ENCODE data around the gene TUB.

TUB gene

DNA sequence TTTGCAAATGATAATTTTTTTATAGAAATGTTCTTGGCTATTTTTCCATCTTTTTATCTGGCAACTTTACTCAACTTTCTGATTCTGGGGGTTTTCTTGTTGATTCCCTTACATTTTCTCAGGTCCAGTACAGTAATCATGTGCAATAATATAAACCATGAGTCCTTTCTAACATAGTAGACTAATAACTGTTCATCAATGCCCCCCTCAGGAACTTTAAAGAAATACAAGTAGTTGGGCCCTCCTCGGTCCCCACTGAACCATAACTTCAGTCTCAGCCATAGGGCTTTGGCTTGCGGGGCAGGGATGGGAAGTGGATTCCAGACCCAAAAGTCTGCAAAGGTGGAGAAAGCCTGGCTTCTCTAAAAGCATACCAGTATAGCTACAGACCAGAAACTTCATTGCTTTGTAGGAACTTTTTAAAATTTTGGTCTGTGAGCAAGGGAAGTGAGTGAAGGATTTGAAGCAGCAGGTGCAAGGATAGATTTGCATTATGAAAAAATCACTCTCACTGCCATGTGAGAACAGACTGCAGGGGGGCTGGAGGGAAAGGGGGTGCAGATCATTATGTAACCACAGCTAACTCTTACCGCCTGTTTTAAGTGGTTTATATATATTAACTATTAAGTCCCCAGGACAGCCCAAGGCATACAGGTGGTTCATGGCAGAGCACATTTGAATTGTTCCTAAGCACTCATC is 10.4 kb upstream of the TUB start:
- TF ChIP-seq, protein P1, sequence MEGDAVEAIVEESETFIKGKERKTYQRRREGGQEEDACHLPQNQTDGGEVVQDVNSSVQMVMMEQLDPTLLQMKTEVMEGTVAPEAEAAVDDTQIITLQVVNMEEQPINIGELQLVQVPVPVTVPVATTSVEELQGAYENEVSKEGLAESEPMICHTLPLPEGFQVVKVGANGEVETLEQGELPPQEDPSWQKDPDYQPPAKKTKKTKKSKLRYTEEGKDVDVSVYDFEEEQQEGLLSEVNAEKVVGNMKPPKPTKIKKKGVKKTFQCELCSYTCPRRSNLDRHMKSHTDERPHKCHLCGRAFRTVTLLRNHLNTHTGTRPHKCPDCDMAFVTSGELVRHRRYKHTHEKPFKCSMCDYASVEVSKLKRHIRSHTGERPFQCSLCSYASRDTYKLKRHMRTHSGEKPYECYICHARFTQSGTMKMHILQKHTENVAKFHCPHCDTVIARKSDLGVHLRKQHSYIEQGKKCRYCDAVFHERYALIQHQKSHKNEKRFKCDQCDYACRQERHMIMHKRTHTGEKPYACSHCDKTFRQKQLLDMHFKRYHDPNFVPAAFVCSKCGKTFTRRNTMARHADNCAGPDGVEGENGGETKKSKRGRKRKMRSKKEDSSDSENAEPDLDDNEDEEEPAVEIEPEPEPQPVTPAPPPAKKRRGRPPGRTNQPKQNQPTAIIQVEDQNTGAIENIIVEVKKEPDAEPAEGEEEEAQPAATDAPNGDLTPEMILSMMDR (IDR thresholded peaks at IDR 0.05; ENCODE audit: low read depth, low read length) = peak; percentile 12
- TF ChIP-seq, protein P2, sequence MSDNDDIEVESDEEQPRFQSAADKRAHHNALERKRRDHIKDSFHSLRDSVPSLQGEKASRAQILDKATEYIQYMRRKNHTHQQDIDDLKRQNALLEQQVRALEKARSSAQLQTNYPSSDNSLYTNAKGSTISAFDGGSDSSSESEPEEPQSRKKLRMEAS (IDR thresholded peaks at IDR 0.05; ENCODE audit: low read depth, low read length) = no peak

DNA sequence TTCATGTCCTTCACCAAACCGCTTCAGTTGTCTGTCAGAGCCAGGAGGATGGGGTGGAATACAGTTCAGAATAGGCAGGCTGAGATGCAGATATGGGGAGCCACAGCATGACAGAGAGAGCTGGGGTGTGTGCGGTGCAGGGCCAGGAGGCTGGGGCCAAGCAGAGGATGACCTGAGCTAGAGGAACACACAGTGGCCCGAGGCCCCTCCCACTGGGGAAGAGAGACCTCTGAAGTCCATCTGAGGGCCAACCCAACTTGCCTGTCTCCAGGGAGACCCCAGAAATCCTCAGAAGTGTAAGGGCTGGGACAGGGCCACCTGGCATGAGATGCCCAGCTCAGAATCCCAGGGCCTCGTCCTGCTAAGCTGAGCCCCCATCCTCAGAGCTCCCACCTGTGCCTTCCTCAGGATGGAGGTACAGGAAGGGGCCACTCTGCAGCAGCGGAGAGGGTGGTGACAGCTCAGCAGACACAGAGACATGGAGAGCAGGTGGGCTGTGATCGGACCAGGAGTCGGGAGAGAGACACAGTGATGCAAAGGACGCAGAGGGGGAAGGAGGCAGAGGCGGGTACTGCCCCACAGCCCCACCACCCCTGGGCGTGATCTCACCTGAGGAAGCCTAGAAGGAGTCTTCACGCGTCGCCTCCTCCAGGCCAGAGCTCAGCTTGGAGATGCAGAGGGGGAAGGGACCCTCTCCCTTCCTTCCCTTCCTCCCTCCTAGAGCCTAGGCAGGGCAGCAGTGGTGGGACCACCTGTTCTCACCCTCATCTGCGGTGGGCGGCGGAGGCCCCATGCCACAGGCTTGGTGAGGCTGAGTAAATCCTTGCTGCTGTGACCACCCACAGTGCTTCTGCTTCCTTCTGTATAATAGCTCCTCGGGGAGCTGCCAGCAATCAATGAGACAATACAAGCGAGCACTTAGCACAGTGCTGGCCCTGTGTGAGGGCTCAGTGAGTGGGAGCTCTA is 9.1 kb upstream of the TUB start:
- no peak overlapping the region for H3K4me3 ChIP-seq (ENCODE audit: low read depth, low read length)
- TF ChIP-seq POLR2A (IDR thresholded peaks at IDR 0.05; ENCODE audit: extremely low read depth, insufficient read length) = no peak
- TF ChIP-seq, protein P1 (IDR thresholded peaks at IDR 0.05; ENCODE audit: low read depth, low read length) = no peak
- TF ChIP-seq MYC (IDR thresholded peaks at IDR 0.05; ENCODE audit: low read depth, low read length) = no peak
- TF ChIP-seq, protein P2 (IDR thresholded peaks at IDR 0.05; ENCODE audit: low read depth, low read length) = no peak
- no peak for DNase-seq (ENCODE audit: low read depth)

More for the DNA sequence above, 10.4 kb upstream of the TUB start:
- H3K4me3 ChIP-seq (ENCODE audit: low read depth, low read length) = no peak overlapping the region
- peak; percentile 15 for DNase-seq (ENCODE audit: low read depth)

DNA sequence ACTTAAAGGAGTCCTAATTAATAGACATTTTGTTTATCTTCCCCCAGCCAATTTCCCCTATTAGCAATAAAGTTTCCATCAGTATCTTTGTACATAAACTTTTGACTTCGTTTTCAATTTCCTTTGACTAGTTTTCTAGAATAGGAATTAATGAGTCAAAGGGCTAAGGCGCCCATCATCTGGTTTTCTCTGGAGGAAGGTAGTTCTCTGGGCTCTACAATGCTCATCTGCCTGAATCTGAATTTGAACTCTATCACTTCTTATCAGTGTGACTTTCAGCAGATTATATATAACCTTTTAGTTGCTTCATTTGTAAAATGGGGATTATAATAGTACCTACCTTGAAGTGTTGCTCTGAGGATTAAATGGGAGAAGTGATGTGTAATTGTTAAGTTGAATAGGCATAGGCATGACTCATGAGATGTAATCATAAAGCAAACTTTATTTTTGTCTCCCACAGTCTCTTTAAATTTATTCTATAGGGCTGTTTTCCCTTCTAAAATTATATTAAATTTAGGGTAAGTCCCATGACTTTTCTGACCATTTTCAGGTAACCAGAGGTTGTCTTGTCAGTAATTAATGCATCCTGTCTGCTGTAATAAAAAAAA is 5.8 kb upstream of the TUB start:
- H3K4me3 ChIP-seq (ENCODE audit: low read depth, low read length) = no peak overlapping the region
- no peak for DNase-seq (ENCODE audit: low read depth)
- TF ChIP-seq, protein P1 (IDR thresholded peaks at IDR 0.05; ENCODE audit: low read depth, low read length) = no peak
- TF ChIP-seq, protein P2 (IDR thresholded peaks at IDR 0.05; ENCODE audit: low read depth, low read length) = no peak
- no peak for TF ChIP-seq POLR2A (IDR thresholded peaks at IDR 0.05; ENCODE audit: extremely low read depth, insufficient read length)
- TF ChIP-seq MYC (IDR thresholded peaks at IDR 0.05; ENCODE audit: low read depth, low read length) = no peak

DNA sequence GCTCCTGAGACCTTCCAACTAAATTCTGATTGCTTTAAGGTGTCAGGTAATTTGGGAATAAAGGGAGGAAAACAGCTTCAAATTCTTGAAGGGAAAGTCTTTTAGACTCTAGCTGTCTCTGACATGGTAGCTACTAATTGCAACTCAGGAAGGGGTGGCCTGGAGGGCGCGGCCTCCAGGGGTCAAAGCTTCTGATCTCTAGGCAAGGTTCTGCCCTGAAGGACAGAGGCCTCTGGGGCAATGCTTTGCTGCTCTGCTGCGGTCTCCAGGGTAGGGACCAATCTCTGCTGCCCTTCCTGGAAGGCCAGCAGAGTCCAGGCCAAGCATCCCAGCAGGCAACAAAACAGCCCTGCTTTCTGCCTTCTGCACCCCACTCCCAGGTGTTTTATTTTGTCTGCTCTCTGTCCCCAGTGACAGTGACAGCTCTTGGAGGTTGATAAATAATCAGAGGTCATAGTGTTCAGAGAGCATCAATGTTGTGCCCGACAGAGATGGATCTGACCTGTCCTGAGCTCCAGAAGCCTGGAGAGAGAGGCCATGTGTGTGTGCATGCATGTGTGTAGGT is 1.8 kb upstream of the TUB start:
- no peak for DNase-seq (ENCODE audit: low read depth)
- H3K4me3 ChIP-seq (ENCODE audit: low read depth, low read length) = no peak overlapping the region
- TF ChIP-seq POLR2A (IDR thresholded peaks at IDR 0.05; ENCODE audit: extremely low read depth, insufficient read length) (no peak), MYC (IDR thresholded peaks at IDR 0.05; ENCODE audit: low read depth, low read length) (no peak)
- TF ChIP-seq, protein P1 (IDR thresholded peaks at IDR 0.05; ENCODE audit: low read depth, low read length) = no peak
- TF ChIP-seq, protein P2 (IDR thresholded peaks at IDR 0.05; ENCODE audit: low read depth, low read length) = no peak

DNA sequence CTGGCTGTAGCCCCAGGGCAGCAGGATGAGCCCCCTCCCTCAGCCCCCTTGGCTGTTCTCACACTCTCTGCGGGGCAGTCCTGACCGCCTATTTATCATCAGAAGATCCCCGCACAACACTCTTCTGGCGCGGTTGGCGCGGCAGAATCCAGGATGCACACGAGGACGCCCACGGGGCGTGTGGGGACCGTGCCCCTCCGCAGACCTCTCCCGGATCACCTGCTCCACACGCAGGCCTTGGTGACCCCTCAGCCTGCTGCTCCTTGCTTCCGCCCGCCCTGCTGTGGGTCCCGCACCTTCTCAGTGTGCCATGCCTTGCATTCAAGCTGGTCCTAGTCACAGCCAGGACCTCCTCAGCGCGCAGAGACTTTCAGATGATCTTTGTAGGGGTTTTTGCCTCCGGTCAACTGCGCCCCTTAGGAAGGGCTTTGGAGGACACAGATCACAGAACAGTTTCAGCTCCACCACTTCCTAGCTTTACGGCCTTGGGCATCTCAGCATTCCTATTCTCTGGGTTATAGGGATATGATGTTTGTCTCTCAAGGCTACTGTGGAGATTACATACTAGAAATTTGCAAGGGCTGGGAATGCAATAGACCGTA is 841 bp upstream of the TUB start:
- DNase-seq (ENCODE audit: low read depth) = no peak
- no peak overlapping the region for H3K4me3 ChIP-seq (ENCODE audit: low read depth, low read length)
- TF ChIP-seq, protein P2 (IDR thresholded peaks at IDR 0.05; ENCODE audit: low read depth, low read length) = no peak
- TF ChIP-seq MYC (IDR thresholded peaks at IDR 0.05; ENCODE audit: low read depth, low read length) (no peak), POLR2A (IDR thresholded peaks at IDR 0.05; ENCODE audit: extremely low read depth, insufficient read length) (no peak)
